Gastroesophageal sphincter (tissue), 4 donors: ENCODE data around the gene EMP2. TPM values are rescaled to one million over a fixed set of nuclear protein-coding genes. Genes with fewer than 3 reads are reported as not detected.

Experiments
- ATAC-seq: fragments of 150-250 bp; one replicate; pipeline ENCODE4 v1.9.1; 2016; ENCODE audit warnings: mild to moderate bottlenecking, moderate library complexity
- H3K27ac ChIP-seq, 4 donors: fragments of 200-600 bp; sonication (generic) in 3 of 4; 1 replicate in 3 of 4; 2 replicates in 1 of 4; pipeline ENCODE4 v1.5.1; 2016 to 2019
- H3K27me3 ChIP-seq: fragments of 200-600 bp; sonication (generic); one replicate; pipeline ENCODE4 v1.5.1; 2019
- H3K36me3 ChIP-seq, 2 donors: fragments of 200-600 bp; sonication (generic); one replicate each; pipeline ENCODE4 v1.5.1; 2019; ENCODE audit warnings: control low read depth in 1 of 2
- H3K4me1 ChIP-seq, 3 donors: fragments of 200-600 bp; sonication (generic); 1 replicate in 2 of 3; 2 replicates in 1 of 3; pipeline ENCODE4 v1.5.1; 2016 to 2019; ENCODE audit warnings: control low read depth in 2 of 3
- H3K4me3 ChIP-seq, 2 donors: fragments of 200-600 bp; sonication (generic); one replicate each; pipeline ENCODE4 v1.5.1; 2019; ENCODE audit warnings: mild to moderate bottlenecking in 1 of 2, moderate library complexity in 1 of 2
- H3K9me3 ChIP-seq, 3 donors: fragments of 200-600 bp; sonication (generic); one replicate each; pipeline ENCODE4 v1.5.1; 2017 to 2019; ENCODE audit warnings: control low read depth in 2 of 3
- CTCF ChIP-seq, 4 experiments: fragments of 200-600 bp in 2 of 4; fragments of 450-650 bp in 2 of 4; sonication (generic) in 1 of 4; IDR thresholded peaks; one replicate each; pipeline ENCODE4 v1.5.1; 2017 to 2019; ENCODE audit warnings: antibody characterized with exemption in 4 of 4, mild to moderate bottlenecking in 2 of 4, moderate library complexity in 2 of 4
- EP300 ChIP-seq: sonication (generic); formaldehyde crosslinking; IDR thresholded peaks from one replicate; pipeline ENCODE4 v1.6.1; 2017; ENCODE audit warnings: antibody characterized with exemption, mild to moderate bottlenecking
- POLR2A ChIP-seq, 2 donors: fragments of 450-650 bp; IDR thresholded peaks; one replicate each; pipeline ENCODE4 v1.6.1; 2017; ENCODE audit warnings: antibody characterized with exemption in 2 of 2, mild to moderate bottlenecking in 2 of 2, moderate library complexity in 1 of 2
- POLR2AphosphoS5 ChIP-seq: sonication (generic); formaldehyde crosslinking; IDR thresholded peaks from one replicate; pipeline ENCODE4 v1.6.1; 2017; ENCODE audit warnings: antibody characterized with exemption
- WGBS, 2 donors: methylation state at CpG; one replicate each; pipeline ENCODE4 v1.1.5; 2018; ENCODE audit warnings: low coverage in 1 of 2; 5-methylcytosine and 5-hydroxymethylcytosine counted together
- total RNA-seq, 4 donors: library from RNA; depleted of rRNA; stranded (reverse); fragments of >200 nt; gene quantifications; one replicate each; pipeline ENCODE4 v1.1.0, GENCODE V29; 2016

EMP2 gene
- total RNA-seq, 4 donors from 2014 or later: 52.8 to 94.7 (median 69.7) TPM

DNA sequence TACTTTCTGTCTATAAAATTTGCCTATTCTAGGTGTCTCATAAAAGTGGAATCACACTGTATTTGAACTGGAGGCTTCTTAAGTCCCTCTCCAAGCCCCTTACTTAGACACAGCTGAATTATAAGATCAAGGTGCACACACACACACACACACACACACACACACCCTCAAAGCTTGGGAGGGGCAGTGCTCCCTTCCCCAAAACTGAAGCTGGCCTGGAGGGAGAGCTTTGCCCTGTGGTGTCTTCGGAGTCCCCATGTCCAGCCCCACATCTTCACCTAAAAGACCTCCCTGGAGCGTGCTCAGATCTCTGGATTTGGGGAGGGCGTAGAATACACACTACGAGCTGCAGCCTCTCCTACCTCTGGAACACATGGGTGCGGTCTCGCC, 828 bp downstream of the EMP2 start:
- TF ChIP-seq POLR2A (IDR thresholded peaks at IDR 0.05) (no peak), EP300 (no peak), POLR2AphosphoS5 (no peak), CTCF (IDR thresholded peaks at IDR 0.05) (no peak)
- Histone ChIP-seq H3K4me1 (peaks cover 0 to 61% (median 35%) of the 10 kb centered on the region in 3 donors), H3K36me3 (no peaks in the 10 kb centered on the region), H3K4me3 (peak overlapping the region; percentile 65 to 99), H3K27me3 (no peaks in the 10 kb centered on the region), H3K27ac (peak overlapping the region; percentile 79 to 97 (median 93)), H3K9me3 (no peaks in the 10 kb centered on the region)
- 0% methylated on average over 2 of the region's 6 CpGs; no CpG with 5 or more reads in 1 of the 2 donors for WGBS, 2 donors
- ATAC-seq: no peak

- H3K27me3 ChIP-seq: no peaks in the 10 kb centered on the region
- no peaks in the 10 kb centered on the region for H3K36me3 ChIP-seq
- H3K4me1 ChIP-seq: peaks cover 0 to 61% (median 35%) of the 10 kb centered on the region in 3 donors
- peak overlapping the region; percentile 11 to 97 (median 93) for H3K27ac ChIP-seq
- peak overlapping the region; percentile 65 to 99 for H3K4me3 ChIP-seq
- WGBS, 2 donors: 37 to 49% methylated on average over 7 to 10 of the region's 20 CpGs
- no peak for ATAC-seq
- TF ChIP-seq POLR2AphosphoS5 (peak; percentile 22), CTCF (IDR thresholded peaks at IDR 0.05) (no peak)
- no peaks in the 10 kb centered on the region for H3K9me3 ChIP-seq
Measured at GRCh38 chr16:10578474-10579316, 1.7 kb downstream of the EMP2 start.

DNA sequence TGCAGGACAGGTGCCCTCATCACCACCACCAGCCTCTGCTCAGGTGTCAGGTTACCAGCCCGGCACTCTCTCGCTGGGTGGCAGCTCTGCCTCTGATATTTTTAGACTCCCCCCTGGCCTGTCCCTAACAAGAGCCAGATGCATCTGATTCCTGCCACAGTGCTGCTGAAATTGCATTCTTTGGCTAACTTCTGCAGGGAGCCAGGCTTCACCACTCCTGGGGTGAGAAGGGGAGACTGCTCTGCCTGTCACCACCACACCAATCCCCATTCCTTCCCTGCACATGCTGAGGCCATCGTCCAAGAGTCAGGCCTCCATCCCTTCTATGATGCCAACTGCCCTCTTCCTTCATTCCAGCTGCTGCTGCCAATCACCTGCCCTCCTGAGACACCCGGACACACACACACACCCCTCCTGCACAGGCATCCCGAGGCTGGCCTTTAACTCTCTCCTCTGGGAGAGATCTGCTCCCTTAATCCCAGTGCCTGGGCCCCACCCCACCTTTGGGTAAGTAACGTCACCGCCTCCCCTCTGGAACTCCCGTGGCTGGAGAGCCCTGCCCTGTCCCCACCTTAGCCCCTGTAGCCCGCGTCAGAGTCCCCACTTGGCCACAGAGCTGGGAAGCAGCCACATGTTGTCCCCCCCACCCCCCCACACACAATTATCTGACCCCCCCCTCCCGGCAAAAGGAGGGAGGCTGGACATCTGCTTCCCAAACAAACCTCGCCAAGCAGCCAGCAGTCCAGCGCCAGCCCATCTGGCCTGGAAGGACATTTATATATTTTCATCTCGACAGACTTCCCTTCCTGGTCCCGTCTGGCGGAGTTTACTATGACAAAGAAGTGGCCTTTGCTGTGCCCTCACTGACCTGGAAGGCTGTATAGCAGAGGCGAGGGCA, 2.8 kb downstream of the EMP2 start:
- H3K27me3 ChIP-seq: no peaks in the 10 kb centered on the region
- no peaks in the 10 kb centered on the region for H3K36me3 ChIP-seq
- ATAC-seq: peak; percentile 16
- 4 to 19% methylated on average over 3 to 9 of the region's 17 CpGs for WGBS, 2 donors
- TF ChIP-seq POLR2AphosphoS5 (peak; percentile 10), POLR2A (IDR thresholded peaks at IDR 0.05) (no peak)
- H3K4me3 ChIP-seq: peak overlapping the region; percentile 2 to 99
- no peaks in the 10 kb centered on the region for H3K9me3 ChIP-seq
- H3K27ac ChIP-seq: peak overlapping the region in 3 of 4 donors; percentile 91 to 97 (median 95)
- peaks cover 0 to 61% (median 35%) of the 10 kb centered on the region in 3 donors for H3K4me1 ChIP-seq

DNA sequence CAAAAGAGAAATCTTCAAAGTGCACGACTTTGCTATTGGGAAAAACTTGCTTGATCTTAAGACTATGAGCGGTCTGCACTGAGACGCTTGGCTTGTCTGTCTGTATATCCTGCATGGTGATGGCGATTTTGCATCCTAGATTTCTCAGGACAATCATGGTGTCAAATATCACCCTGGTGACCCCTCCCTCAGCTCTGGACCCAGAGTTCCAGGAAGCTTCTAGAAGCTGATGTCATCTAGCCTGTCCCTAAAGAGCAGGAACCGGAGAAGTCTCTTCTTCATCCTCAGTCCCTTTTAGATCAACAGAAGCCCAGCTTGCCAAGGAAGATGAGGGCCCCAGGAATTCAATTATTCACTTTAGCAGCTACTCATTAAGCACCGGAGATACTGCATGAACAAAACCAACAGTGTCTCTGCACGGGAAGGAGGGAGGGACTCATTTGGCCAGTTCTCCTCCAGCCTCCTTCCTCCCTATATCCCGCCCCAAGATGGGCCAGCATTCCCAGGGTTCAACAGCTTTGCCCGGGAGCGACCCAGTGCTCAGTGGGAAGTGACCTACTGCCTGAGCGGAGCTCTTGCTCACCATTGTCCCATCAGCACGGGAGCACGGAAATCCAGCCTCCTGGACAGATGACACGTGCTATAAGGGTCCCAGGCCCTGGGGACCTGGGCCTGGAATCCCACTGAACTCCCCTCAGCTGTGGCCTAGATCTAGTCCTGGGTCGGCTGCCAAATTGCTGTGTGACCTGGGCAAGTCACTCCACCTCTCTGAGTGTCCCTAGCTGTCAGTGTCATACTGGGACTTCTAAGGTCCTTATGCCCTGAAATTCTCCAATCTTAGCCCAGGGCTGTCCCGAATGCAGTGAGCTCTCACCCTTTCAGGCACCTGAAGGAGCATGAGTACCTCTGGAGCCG, 3.8 kb downstream of the EMP2 start:
- Histone ChIP-seq H3K36me3 (peaks cover 0 to 3% of the 10 kb centered on the region in 2 donors), H3K4me1 (peaks cover 0 to 57% (median 35%) of the 10 kb centered on the region in 3 donors), H3K27me3 (no peaks in the 10 kb centered on the region), H3K27ac (peak overlapping the region in 3 of 4 donors; percentile 91 to 97 (median 95)), H3K9me3 (no peaks in the 10 kb centered on the region), H3K4me3 (peak overlapping the region in 1 of 2 donors; percentile 6)
- 49 to 56% methylated on average over 9 to 11 of the region's 17 CpGs for WGBS, 2 donors
- TF ChIP-seq EP300 (no peak), CTCF (IDR thresholded peaks at IDR 0.05) (no peak), POLR2A (IDR thresholded peaks at IDR 0.05) (no peak), POLR2AphosphoS5 (no peak)
- no peak for ATAC-seq
